Smooth muscle cell of trachea (primary cell): Measurements from ENCODE around the gene FRMPD1. TPM values are rescaled to one million over a fixed set of nuclear protein-coding genes. Genes with fewer than 3 reads are reported as not detected.

Source experiments
- total RNA-seq: library from RNA; depleted of rRNA; stranded (reverse); fragments of >200 nt; gene quantifications from 2 replicates; pipeline ENCODE4 v1.2.1, GENCODE V29; 2014

Gene FRMPD1, protein sequence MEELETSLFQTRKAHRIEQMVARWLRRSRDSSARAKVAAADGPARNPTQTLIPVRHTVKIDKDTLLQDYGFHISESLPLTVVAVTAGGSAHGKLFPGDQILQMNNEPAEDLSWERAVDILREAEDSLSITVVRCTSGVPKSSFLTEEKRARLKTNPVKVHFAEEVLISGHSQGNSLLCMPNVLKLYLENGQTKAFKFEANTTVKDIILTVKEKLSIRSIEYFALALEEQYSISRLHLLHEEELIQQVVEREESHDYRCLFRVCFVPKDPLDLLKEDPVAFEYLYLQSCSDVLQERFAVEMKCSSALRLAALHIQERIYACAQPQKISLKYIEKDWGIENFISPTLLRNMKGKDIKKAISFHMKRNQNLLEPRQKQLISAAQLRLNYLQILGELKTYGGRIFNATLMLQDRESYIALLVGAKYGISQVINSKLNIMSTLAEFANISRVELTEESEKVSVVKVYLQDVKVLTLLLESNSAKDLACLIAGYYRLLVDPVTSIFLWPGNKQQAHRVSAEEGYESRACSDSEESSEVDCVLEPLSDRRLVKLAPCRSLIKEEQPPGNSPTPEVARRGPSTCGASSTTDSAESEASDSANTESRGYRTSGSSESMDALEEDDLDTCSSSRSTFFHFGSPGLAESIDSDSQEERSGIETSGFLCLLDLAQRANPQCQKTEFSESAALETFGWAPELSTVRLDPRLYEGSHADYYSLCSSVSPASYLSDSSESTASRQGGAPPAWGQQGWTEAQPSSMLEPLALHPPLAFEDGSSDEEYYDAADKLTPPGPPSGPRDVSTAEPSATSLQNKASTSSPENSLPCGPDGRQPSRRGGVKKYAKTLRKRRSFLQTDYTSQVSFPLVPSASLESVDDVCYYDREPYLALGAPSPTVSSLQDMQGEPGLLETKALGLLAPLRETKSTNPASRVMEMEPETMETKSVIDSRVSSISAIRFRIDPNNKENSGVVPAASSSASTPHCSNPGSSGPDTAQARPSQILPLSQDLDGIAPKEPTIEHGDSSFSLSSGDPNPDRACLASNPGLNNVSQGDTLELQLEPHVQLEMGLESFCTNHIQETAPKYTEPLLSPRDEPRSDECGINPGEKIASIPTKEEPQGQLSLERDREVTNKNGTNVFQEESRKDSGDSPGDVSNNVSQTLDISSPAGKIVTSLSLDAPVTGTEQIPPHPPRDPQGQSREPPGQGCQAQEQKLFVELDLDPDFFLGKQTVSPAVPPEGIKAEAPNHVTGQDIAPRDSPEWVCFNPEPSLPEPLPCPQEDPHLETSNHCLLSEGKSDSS (N-terminal part only)
- not detected in 2 replicates for total RNA-seq

DNA sequence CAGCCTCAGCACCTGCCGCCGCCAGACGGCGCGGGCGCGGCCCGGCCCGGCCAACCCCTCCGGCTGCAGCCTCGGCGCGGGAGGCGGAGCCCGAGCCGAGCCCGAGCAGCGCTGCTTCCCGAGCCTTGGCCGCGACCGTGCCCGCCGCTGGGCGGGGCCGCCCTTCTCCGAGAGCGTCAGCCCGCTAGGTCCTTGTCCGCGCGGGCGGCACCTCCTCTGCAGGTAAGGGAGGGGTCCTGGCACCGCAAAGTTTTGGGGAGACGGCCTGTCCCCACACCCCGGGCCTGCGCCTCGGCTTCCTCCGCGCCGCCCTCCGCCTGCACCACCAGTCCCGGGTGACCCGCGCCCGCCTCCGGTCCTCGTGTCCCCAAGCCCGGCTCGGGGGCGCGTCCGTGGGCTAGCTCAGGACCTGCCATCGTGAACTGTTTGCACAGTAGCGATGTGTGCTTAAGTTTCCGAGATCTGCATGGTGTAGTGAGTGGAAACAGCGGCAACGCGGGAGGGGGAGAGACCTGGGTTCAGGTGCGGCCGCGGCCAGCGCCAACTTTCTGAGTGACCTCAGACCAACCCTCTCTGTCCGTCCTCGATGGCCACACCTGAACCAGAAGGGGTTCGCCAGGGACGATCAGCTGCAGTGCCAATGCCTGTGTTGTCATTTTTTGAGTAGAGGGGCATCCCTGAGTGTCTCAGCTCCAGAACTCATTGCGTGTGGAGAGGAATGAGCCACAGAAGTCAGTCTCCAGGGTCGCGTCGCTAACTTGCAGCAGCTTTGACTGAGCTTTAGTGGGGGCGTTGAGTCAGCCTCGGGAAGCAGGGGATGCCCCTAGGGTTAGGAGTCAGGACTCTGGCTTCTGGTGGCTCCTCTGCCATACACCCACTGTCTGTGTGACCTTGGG is at the start of gene FRMPD1:
FRMPD1 (plus strand) TSS at position 82 of the 896 bp plus-strand sequence. CDS start 41,688 bp downstream, outside the sequence.

DNA sequence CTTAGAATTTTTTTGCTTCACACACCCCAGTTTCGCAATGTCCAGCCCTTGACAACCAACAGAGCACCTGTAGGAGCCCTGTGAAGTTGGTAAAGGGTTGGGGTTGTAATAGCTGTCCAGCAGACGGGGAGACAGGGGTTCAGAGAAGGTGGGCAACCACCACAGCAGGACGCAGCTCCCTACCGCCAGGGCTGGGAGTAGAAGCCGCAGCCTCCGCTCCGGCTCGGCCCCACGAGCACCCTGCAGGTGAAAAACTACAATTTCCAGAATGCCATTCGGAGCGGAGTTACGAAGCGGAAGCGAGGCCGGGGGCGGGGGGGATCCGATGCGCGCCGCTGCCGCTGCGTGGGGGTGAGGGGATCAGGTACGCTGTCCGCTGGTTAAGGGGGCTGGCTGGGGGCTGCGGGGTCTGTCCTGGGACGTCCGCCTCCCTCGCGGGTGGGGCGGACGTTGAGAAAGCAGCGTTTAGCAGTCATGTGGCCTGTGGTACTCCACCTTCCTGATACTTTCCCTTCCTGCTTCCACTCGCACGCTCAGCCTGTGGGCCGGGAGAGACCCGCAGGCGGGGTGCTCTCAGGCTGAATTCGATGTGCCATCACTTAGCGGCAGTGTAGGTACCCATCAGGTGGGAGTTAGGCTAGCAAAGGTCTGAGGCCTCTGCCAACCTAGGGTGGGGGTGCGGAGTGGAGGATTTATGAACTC is 102.9 kb downstream of the FRMPD1 start, which contains the start of gene TRMT10B:
TRMT10B (plus strand) TSS at position 317 of the 702 bp plus-strand sequence. CDS start 8,127 bp downstream, outside the sequence.

DNA sequence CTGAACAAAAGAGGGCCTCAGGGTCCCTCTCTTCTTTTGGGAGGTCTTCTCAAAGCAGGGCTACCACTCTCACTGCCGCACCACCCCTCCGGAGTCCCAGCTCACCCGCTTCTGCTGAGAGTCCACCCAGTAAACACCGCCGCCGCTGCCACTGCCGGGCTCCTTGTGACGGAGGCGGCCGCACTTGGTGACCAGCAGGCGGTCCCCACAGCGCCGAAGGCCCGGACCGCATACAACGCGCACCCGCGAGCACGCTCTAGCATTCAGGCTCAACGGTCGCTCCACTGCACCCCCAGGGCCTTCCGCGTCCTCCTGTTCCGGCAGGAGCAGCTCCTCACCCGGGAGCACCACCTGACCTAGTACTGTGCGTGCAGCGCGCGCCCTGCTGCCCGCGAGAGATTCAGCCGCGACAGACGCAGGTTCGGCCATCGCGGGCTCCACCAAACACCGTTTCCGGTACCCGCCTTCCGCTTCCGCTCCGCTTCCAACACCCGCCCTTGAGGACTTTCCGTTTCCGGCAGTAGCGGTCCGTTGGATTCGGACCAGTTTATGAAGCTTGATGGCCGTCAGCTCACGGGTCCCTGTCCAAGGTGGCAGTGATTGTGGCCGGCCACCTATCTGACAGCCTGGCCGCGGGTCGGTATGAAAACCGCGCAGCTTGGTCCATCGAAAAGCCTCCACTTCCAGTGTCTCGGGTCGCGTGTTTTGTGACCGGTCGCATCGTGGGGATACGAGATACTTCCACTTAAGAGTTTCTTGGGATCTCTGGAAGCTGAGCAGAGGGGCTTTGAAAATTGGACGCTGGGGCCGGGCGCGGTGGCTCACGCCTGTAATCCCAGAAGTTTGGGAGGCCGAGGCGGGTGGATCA is 134.1 kb downstream of the FRMPD1 start, which contains the start of gene EXOSC3:
EXOSC3 (minus strand) TSS at position 449 of the 868 bp plus-strand sequence; CDS start at position 429, 20 bp downstream.

Other genes with a start within 250 kb of the FRMPD1 start
- gene GRHPR, start 228.3 kb upstream of the FRMPD1 start, total RNA-seq = 107 and 139 TPM in 2 replicates
- 5.5 and 6.7 TPM in 2 replicates for gene ZBTB5, start 185.5 kb upstream of the FRMPD1 start, total RNA-seq
- 37.4 and 41.3 TPM in 2 replicates for gene POLR1E, start 165.0 kb upstream of the FRMPD1 start, total RNA-seq
- gene FBXO10, start 74.6 kb upstream of the FRMPD1 start, total RNA-seq = 9.9 and 23.0 TPM in 2 replicates
- gene TOMM5, start 58.4 kb upstream of the FRMPD1 start, total RNA-seq = 129 and 149 TPM in 2 replicates
- gene TRMT10B, start 102.9 kb downstream of the FRMPD1 start, total RNA-seq = 4.1 and 6.4 TPM in 2 replicates
- gene EXOSC3, start 134.1 kb downstream of the FRMPD1 start, total RNA-seq = 31.3 and 33.4 TPM in 2 replicates
- 31.3 and 45.5 TPM in 2 replicates for gene DCAF10, start 149.8 kb downstream of the FRMPD1 start, total RNA-seq